ELF-1 (cell line): ENCODE data around the gene DMKN.
A peak's percentile ranks its signal among the peaks of the same experiment; 100 is the strongest.

Experiments
- DNase-seq: peaks from one replicate; pipeline ENCODE4 v3.0.0-alpha.2; 2016; ENCODE audit warnings: low read depth, low spot score

The DMKN gene

DNA sequence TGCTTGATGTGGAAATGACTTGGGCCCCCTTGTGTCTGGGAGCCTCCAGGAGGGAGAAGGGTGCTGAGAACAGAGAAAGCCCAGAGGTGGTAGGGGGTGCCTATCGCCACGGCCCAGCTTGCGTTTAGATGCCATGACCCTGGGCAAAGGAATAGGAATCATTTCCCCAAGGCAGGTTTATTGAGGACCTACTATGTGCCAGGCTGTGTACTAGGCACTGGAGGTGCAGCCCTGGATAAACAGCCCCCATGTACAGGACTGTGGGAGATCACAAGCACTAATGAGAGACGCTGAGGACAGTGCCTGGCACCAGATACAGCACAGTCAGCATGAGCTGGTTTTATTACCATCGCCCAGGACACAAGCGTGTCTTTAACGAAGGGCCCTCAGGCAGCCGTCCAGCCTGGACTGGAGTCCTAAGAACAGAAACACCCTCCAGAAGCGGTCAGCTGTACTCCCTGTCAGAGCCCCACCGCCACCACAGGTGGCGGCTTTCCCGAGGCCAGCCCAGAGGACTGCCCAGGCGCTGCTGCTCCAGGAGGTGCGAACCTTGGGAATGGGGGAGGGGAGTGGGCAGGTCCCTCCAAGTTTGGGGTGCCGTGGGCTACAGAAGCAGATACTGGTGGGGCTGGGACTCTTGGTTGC is 36.6 kb upstream of the DMKN start:
- no peak for DNase-seq

DNA sequence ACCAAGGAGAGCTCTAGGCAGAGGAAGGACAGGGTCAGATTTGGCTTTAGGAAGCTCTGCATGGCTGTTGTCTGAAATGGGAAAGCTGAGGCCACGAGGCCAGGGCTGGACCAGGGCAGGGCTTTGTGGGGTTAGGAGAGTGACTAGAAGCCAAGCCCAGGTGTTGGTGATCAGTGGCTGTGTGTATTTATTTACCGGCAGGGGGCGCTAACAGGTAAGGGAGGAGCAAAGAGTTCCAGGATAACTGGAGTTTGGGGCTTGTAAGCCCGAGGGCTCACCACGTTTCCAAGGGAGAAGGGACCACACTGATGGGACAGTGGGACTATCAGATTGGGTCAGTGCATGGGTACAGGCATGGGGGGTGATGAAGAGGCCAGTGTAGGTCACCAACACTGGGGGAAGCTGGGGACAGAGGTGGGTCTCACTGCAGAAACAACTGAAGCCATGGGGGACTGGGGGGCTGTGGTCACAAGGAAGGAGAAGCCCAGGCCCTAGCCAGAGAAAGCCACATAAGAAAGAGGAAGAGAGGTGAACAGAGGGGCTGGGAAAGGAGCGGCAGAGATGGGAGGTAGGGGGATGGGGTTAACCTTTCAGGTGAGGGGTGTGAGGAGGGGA is 35.8 kb upstream of the DMKN start:
- peak; percentile 82 for DNase-seq

DNA sequence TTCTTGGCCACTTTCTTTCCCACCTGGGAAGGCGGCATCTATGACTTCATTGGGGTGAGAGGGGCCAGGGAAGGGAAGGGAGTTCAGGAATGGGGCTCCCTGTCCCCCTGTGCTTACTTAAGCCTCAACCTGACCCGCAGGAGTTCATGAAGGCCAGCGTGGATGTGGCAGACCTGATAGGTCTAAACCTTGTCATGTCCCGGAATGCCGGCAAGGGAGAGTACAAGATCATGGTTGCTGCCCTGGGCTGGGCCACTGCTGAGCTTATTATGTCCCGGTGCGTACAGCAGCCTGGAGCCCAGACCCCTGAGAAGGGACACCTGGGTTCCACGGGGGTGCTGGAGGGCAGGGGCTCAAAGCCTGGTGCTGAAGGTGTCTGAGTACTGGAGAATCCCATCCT is 33.1 kb upstream of the DMKN start:
- no peak for DNase-seq

DNA sequence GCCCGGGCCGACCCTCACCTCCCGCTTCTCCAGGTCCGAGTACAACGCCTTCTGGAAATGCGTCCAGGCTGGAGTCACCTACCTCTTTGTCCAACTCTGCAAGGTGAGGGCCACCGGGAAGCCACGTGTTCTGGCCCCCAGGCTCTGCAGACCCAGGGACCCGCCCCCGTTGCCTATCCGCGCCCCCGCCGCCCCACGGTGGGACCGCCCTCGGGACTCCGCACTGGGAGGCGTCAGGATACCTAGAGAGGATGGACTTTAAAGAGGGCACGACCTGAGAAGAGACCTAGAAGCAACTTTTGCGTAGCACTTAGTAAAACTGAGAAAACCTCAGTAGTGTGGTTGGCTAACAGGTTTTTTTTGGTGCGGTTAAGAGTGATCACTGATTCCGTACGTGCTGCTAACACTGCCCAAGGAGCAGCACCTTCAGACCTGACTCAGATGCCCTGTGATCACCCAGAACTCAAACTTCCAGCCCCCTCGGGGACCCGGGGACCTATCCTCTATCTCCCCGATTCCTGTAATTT is 32.5 kb upstream of the DMKN start:
- DNase-seq = no peak

DNA sequence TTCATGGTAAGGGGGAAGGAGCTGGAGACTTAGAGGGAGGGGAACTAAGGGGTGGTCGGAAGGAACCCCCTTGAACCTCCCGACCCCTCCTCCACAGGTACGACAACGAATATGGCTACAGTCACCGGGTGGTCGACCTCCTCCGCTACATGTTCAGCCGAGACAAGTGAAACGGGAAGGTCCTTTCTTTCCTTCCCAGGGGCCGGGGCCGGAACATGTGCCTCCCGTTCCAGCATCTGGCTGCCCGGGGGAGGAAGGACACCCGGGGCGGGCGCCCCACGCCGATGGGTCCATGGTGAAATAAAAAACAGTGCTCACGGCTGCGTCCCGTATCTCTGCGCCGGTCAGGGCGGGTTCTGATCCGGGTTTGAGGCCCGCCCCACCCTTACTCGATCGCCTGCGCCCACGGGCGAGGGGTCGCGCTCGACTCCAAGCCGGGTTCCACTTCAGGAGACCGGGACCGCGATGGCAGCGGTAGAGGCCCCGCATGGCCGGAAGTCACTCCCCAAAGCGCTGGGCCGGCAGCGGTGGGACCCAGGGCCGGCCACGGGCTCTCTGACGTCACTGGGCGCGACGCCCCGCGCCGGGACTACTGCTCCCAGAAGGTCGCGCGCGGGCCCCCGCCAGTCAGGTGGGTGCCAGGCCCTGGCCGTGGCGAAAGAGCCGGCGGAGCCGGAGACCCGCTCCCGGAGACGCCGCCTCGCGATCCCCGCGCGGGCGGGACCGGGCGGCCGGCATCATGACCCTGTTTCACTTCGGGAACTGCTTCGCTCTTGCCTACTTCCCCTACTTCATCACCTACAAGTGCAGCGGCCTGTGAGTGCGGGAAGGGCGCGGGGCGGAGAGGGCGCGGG is 31.8 kb upstream of the DMKN start, which contains the start of gene TMEM147:
TSS of gene TMEM147 (plus strand) at position 626 of the 854 bp plus-strand sequence. CDS start at position 740, 114 bp downstream.
- peak; percentile 92 for DNase-seq

DNA sequence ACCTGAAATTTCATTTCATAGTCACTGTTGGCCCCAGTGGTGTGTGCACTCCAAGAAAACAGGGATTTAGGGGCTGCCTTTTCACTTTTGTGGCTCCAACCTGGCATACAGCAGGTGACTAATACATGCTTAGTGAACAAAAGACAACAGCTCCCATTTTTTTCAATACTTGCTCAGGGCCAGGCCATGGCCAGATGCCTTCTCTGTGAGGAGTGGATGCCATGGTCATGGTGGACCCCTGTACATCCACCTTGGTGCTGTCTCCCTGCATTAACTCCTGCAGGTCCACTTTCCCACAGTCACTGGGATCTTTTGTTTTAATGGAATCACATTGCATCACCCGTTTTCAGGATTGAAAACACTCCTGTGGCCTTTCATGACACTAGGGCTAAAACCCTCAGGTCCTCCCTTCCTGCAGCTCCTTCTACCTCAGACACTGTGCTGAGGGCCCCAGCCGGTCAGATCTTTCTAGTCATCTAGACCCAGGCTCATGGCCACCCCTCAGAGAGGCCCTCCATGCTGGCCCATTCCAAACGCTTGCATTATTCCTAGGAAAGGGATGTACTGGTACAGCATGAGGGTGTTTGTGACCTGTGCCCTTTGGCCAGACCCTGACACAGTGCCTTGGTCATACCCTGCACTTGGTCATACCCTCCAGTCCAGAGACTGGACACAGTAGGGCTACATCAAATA is 30.8 kb upstream of the DMKN start:
- no peak for DNase-seq

DNA sequence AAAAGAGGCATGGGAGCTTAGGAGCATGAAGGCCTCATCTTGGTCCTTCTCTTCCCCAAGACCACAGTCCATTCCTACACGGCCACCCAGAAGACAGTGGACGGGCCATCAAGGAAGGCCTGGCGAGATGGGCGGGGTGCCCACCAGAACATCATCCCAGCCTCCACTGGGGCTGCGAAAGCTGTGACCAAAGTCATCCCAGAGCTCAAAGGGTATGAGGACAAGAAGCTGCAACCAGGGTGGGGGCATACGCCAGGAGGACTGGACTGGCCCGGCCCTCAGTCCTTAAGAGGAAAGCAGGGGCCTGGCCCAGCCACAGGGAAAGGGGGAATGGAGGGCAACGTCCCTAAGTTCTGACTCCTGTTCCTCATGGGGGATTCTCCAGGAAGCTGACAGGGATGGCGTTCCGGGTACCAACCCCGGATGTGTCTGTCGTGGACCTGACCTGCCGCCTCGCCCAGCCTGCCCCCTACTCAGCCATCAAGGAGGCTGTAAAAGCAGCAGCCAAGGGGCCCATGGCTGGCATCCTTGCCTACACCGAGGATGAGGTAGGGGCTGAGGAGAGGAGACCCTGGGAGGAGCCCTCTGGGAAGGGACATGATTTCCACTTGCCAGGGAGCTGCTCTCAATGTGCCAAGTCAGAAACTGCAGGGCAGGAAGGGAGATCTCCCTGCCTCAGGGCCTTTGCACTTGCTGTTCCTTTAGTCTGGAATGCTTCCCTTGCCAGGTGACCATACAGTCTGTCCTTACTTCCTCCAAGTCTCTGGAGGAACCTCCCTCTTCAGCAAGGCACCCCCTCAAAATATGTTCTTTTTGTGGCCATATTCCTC is 30.0 kb upstream of the DMKN start:
- no peak for DNase-seq

DNA sequence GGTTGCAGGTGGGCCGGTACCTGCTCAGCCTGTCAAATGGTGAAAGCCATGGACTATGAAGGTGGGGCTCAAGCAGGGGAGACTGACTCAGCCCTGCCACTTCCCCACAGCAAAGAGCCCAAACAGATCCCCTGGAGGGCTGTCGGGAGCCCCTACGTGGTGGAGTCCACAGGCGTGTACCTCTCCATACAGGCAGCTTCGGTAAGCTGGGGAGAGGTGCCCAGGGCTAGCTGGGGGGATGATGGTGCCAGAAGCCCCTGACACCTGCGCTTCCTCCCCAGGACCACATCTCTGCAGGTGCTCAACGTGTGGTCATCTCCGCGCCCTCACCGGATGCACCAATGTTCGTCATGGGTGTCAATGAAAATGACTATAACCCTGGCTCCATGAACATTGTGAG is 28.8 kb upstream of the DMKN start:
- no peak for DNase-seq

DNA sequence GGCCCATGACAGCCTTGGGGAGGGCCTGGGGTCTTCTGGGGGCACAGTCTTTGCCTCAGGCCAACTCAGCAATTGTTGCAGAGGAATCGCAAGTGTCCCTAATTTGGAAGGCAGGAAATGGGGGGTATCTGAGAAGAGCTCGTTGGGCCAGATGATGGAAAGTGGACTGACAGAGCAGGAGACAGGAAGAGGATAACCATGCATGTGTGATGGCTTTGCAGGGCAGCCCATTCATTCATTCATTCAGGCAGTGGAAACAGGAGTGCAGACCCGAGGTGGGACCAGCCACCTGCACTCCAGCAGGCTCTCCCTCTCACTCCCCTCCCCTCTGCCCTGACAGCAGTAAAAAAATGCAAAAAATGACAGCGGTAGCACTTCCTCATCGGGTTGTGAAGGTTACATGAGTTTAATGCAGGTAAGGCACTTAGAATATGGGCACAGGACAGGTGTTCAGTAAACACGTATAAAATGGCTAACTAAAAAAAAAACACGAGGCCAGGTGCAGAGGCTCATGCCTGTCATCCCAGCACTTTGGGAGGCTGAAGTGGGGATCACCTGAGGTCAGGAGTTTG is 27.0 kb upstream of the DMKN start:
- no peak for DNase-seq

DNA sequence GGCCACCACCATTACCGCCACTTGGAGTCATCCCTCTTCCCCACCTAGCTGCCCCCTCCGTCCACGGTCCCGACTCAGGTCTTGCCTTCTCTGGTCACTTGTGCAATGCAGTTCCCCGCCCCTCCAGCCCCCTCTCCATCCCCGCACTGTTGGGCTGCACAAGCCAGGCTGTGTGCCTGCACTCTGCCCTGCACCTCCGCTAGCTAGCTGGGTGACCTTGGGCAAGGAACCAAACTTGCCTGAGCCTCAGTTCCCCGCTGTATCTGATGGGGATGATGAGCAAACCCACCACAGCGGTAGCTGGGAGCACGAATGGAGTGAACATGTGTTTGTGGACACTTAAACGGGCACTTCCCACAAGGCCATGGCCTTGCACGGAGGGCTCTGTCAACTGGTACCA is 26.4 kb upstream of the DMKN start:
- DNase-seq = no peak

DNA sequence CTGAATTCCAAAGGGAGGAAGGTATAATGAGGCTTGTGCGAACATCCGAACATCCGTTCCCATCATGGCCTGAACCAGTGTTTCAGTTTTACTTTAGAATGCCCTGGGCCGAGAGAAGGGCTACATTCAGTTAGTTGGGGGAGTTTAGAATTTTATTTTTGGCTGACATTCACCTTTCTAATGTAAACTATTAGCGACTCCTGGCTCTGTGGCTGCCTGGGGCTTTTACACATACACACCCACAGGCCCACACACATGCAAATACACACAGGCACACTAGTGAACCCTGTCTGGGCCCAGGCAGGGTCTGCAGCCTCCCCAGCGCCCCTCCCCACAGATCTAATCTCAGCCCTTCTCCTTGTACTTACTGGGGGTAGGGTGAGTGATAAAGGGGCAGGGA is 25.9 kb upstream of the DMKN start:
- DNase-seq = no peak

DNA sequence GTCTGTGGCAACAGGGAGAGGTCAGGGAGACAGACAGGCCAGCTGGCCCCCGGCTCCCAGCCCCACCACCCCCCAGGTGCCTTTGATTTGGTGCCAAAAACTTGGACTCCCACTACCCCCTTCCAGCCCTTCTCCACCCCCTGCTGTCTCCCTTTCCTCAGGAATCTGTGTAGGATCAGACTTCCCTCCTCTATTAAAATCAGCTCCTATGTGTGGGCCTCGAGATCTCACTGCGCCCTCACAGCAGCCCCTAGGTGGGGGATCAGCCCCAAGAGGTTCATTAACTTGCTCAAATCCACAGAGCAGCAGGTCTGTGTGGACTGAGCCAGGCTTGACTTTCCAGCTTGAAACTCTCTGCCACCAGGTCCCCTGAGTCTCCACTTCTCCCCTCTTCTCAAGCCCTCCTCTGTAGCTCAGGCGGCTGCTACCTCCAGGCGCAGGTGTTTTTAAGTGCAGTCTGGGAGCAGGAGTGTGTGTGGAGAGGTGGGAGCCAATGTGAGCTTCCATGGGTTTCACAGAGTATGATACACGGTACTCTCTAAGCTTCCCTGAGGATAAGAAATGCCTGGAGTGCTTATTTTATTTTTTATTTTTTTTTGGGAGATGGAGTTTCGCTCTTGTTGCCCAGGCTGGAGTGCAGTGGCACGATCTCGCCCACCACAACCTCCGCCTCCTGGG is 21.5 kb upstream of the DMKN start:
- DNase-seq = no peak

DNA sequence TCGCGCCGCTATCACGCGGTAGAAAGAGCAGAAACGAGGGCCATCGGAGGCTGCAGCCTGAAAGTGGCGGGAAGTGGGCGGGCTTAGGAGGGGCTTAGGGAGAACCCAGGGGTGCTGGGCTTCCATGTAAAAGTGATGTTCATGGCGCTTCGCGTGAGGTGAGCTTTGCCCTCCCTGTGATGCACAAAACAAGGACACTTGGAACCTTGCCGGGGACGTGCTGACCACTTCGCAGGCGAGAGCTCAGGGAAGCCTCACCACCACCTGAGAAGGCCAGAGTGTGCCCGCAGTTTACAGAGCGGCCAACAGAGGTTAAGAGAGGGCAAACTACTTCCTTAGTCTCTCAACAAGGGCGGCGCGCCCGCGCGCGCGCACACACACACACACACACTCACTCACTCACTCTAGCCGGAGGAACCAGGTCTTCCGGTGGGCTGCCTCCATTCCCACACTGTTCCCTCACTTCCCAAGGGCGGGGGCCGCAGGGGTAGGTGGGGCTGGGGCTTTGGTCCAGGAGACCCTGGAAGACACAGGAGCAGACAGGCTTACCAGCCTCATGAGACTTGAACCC is 20.5 kb upstream of the DMKN start:
- DNase-seq = peak; percentile 67

DNA sequence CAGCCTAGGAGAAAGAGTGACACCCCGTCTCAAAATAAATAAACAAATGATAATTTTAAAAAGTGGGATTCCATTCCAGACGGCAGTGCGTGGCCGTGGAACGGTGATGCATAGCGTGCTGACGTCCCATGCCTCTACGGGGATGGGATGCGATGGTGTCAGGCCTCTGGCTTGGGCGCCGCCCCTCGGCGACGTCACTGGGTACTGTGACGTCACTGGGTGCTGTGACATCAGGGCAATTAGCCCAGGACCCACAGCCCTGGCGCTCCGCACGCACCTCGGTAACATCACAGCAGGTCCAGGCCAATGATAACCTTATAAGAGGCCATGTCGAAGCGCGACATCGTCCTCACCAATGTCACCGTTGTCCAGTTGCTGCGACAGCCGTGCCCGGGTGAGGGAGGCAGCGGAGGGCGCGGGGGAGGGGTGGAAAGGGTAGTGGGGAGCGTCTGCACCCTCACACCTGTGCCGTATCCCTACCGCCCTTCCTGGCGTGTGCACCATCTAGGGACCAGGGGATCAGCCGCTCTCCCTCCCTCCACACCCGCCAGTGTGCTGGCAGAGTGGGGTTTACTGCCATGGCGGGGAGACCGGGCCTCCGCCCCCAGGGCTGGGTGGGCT is 19.9 kb upstream of the DMKN start, which contains the start of gene GAPDHS:
TSS of gene GAPDHS (plus strand) at position 256 of the 621 bp plus-strand sequence. CDS start at position 328, 72 bp downstream.
- DNase-seq = no peak

DNA sequence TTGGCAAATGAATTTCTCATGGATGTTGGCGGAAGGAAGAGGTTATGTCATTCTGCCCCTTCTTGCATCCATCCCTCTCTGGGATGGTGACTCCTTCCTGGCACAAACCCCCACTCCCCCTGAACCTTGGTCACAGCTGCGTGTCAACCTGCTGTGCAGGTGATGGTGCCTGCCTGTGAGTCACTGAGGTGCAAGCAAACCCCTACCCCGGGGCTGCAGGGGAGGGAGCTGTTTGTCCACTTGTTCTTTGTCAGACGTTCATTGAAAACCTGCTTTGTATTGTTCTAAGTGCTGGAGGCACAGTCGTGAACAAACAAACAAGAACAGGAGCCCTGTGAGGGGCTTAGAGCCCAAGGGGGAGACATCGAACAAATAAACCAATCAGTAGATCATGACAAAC is 17.8 kb upstream of the DMKN start:
- DNase-seq = peak; percentile 67

DNA sequence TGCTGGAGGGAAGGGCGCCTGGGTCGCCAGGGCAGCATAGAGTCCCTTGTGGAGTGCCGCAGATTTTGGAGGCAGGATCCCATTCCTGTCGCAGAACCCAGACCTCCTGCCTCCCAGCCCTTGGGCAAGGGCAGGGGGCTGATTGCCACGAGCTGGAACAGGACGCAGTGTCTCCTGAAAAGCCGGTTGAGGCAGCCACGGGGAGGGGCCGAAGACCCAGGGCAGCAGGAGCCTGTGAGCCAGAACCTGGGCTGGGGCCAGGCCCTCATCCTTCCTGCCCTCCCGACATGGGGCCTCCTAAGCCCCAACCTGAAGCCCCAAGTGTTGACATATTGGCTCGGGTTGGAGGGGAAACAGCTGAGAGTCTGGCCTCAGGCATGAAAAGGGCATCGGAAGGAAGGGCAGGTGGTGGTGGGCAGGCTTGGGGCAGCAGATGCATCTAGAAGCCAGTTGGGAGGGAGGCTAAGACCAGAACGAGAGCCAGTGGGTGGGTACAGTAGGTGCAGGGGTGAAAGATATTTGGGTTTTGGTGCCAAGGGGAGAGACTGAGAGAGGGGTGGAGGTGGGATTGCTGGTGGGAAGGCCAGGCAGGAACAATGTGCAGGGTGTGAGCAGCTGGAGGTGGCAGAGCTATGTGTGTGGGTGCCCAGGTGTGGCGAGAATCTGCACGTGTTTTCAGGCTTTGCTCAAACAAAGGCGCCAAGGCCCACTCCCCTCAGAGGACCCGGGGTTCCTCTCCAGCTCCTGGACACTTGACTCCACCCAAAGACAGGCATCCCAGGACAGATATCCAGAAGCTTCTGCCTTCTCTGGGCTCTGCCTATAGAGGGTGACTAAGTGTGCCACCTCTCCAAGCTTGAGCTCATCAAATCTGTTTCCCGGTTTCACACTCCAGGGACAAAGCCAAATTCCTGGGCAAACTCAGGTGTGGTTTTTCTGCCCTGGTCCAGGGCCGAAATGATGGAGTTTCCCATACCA is 16.1 kb upstream of the DMKN start:
- peak; percentile 41 for DNase-seq

DNA sequence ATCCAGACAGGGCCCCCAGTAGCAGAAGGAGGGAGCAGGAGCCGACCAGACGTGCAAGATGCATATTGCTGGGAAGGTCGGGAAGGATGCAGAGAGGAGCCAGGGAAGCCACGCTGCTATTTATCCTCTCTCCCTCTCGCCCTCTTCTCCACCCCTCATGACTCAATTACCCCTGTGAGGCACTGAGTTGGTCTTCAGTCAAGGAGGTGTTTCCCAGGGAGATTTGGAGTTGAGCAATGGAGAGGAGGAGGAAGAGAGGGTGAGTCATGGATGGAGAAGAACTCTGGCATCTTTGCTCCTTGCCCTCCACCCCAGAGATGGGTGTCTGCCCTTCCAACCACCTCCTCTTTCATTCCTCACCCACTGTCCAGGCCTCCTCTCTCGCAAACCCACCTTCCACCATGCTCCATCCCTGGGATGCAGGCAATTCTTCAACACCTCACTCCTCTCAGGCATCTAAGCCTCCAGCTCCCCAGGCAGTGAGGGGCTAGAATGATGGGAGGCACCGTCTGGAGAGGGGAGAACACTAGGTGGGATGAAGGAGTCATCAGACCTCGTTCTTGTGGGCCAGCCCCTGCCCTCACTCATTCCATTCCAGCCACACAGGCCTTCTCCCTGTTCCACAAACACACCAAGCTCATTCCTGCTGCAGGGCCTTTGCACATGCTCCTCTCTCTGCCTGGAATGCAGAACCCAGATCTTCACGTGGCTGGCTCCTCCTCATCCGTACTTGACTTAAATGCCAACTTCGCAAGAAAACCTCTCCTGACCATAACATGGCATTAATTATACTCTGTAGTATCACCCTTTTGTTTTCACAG is 15.0 kb upstream of the DMKN start, which contains the start of gene SBSN:
TSS of gene SBSN (minus strand) at position 94 of the 821 bp plus-strand sequence. CDS start at position 64, 30 bp downstream.
- DNase-seq = no peak
